Tibial artery (tissue), 4 donors: ENCODE results near the gene IL23A.

Source experiments
- DNase-seq, 2 donors: peaks; one replicate each; pipeline ENCODE4 v3.0.0-alpha.2; 2019
- H3K27ac ChIP-seq, 2 donors: fragments of 200-600 bp; sonication (generic) in 1 of 2; 1 replicate in 1 of 2; 2 replicates in 1 of 2; pipeline ENCODE4 v1.5.1; 2018 to 2019; ENCODE audit warnings: mild to moderate bottlenecking in 1 of 2
- H3K27me3 ChIP-seq, 2 donors: fragments of 200-600 bp; sonication (generic) in 1 of 2; one replicate each; pipeline versions ENCODE4 v1.5.1 to v1.6.0; 2016 to 2019
- H3K36me3 ChIP-seq, 3 donors: fragments of 200-600 bp; sonication (generic) in 2 of 3; one replicate each; pipeline ENCODE4 v1.5.1; 2016 to 2019; ENCODE audit warnings: mild to moderate bottlenecking in 2 of 3
- H3K4me1 ChIP-seq, 4 donors: fragments of 200-600 bp; sonication (generic) in 2 of 4; 1 replicate in 3 of 4; 2 replicates in 1 of 4; pipeline ENCODE4 v1.5.1; 2016 to 2019
- H3K4me3 ChIP-seq, 2 donors: fragments of 200-600 bp; sonication (generic) in 1 of 2; 1 replicate in 1 of 2; 2 replicates in 1 of 2; pipeline ENCODE4 v1.5.1; 2018 to 2019; ENCODE audit warnings: mild to moderate bottlenecking in 2 of 2
- H3K9me3 ChIP-seq, 3 donors: fragments of 200-600 bp; sonication (generic) in 1 of 3; one replicate each; pipeline ENCODE4 v1.5.1; 2016 to 2019
- intact Hi-C: fragments of 100-400 bp; cut with DNase I; formaldehyde crosslinking; loops from one replicate; pipeline ENCODE4 v1.15.0; 2023; ENCODE audit warnings: low total_unique reads
- TF ChIP-seq, protein P1 (sequence below), 2 experiments: fragments of 200-600 bp in 1 of 2; fragments of 450-650 bp in 1 of 2; IDR thresholded peaks; one replicate each; pipeline ENCODE4 v1.5.1; 2017 to 2019; ENCODE audit warnings: antibody characterized with exemption in 2 of 2, mild to moderate bottlenecking in 1 of 2, moderate library complexity in 1 of 2

Gene IL23A, protein sequence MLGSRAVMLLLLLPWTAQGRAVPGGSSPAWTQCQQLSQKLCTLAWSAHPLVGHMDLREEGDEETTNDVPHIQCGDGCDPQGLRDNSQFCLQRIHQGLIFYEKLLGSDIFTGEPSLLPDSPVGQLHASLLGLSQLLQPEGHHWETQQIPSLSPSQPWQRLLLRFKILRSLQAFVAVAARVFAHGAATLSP

DNA sequence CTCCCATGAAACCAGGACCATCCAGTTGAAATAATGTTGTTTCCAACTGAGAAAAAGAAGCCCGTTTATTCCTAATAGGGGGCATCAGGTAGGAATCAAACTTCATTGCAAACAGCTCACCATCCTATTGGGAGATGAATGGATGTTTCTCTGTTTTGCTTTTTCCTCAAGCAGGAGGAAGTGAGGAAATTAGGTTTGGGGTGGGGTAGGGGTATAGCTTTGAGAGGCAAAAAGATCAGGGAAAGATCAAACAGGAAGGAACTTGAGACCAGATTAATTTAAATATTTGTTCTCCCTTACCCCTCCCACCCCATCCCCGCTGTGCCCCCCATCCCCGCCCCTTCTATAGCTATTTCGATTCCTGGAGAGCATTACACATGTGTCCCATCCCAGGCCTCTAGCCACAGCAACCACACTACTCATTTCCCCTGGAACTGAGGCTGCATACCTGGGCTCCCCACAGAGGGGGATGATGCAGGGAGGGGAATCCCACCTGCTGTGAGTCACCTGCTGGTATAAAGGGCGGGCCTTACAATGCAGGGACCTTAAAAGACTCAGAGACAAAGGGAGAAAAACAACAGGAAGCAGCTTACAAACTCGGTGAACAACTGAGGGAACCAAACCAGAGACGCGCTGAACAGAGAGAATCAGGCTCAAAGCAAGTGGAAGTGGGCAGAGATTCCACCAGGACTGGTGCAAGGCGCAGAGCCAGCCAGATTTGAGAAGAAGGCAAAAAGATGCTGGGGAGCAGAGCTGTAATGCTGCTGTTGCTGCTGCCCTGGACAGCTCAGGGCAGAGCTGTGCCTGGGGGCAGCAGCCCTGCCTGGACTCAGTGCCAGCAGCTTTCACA, at the start of gene IL23A:
Gene IL23A, plus strand, starts transcription at position 577 of the 850 bp plus-strand sequence. Its CDS starts 161 bp downstream, at position 738.
- no peak for DNase-seq
- Histone ChIP-seq H3K4me1 (peaks cover 0 to 7% (median 2%) of the 10 kb centered on the region in 4 donors), H3K4me3 (no peak within 1 kb of the TSS), H3K36me3 (peaks cover 6 to 22% (median 10%) of the 10 kb centered on the region in 3 donors), H3K27ac (no peak within 1 kb of the TSS), H3K27me3 (no peaks in the 10 kb centered on the region), H3K9me3 (no peaks in the 10 kb centered on the region)
- intact Hi-C loops = no loop called here
- TF ChIP-seq, protein P1, sequence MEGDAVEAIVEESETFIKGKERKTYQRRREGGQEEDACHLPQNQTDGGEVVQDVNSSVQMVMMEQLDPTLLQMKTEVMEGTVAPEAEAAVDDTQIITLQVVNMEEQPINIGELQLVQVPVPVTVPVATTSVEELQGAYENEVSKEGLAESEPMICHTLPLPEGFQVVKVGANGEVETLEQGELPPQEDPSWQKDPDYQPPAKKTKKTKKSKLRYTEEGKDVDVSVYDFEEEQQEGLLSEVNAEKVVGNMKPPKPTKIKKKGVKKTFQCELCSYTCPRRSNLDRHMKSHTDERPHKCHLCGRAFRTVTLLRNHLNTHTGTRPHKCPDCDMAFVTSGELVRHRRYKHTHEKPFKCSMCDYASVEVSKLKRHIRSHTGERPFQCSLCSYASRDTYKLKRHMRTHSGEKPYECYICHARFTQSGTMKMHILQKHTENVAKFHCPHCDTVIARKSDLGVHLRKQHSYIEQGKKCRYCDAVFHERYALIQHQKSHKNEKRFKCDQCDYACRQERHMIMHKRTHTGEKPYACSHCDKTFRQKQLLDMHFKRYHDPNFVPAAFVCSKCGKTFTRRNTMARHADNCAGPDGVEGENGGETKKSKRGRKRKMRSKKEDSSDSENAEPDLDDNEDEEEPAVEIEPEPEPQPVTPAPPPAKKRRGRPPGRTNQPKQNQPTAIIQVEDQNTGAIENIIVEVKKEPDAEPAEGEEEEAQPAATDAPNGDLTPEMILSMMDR (IDR thresholded peaks at IDR 0.05) = no peak

DNA sequence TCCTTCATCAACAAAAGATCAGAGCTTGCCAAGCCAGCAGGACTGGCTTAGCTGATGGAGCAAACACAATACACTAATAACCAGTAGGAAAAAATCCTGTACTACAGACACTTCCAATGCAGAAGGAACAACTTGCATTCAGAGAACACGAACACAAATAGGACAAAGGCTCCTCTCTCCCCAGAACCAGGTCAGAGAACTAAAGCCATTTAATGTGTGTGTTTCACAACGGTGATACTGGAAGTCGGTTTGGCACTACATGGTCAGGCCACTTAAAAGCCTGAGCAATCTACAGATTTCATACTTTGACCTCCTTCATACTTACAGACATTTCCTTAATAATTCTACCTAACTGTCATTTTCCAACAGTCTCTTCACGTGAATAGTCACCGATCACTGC, 44.9 kb upstream of the IL23A start:
- Histone ChIP-seq H3K4me1 (peaks cover 0 to 44% (median 26%) of the 10 kb centered on the region in 4 donors), H3K36me3 (peaks cover 3 to 20% (median 10%) of the 10 kb centered on the region in 3 donors), H3K27ac (no peak overlapping the region), H3K27me3 (no peaks in the 10 kb centered on the region), H3K9me3 (no peaks in the 10 kb centered on the region), H3K4me3 (no peak overlapping the region)
- intact Hi-C loops = no loop called here
- DNase-seq = no peak
- TF ChIP-seq, protein P1 (IDR thresholded peaks at IDR 0.05) = no peak

DNA sequence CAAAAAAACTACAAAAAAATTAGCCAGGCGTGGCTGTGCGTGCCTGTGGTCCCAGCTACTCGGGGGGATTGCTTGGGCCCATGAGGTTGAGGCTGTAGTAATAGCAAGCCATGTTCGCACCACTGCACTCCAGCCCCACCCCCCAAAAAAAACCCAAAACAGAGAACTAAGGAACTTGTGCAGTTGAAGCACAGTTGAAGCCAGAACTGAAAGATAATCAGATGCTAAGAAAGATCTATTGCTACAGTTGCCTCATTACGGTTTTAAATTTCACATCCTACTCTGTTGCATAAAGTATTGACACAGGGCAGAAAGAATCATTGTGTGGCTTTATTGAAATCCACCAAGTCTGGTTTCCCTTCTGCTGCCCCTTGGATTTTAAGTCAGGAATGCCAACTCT, 42.4 kb upstream of the IL23A start:
- DNase-seq = no peak
- TF ChIP-seq, protein P1 (IDR thresholded peaks at IDR 0.05) = no peak
- H3K36me3 ChIP-seq = peaks cover under 1 to 6% (median 5%) of the 10 kb centered on the region in 3 donors
- intact Hi-C loops = no loop called here
- no peak overlapping the region for H3K27ac ChIP-seq
- no peaks in the 10 kb centered on the region for H3K9me3 ChIP-seq
- H3K27me3 ChIP-seq = no peaks in the 10 kb centered on the region
- peaks cover 0 to 49% (median 39%) of the 10 kb centered on the region in 4 donors for H3K4me1 ChIP-seq
- H3K4me3 ChIP-seq = no peak overlapping the region

DNA sequence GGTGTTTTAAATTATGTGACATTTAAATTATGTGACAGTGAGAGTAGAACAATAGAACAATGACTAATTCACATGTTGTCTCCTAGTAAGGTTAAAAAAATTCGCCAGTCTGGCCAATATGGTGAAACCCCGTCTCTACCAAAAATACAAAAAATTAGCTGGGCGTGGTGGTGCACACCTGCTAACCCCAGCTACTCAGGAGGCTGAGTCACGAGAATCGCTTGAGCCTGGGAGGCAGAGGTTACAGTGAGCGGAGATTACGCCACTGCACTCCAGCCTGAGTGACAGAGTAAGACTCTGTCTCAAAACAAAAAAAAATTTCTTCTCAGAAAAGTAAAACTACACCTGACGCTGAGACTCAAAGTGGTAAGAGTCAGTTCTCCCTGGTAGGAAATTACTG, 41.3 kb upstream of the IL23A start:
- no peak for DNase-seq
- intact Hi-C loops = no loop called here
- Histone ChIP-seq H3K4me1 (peaks cover 0 to 58% (median 37%) of the 10 kb centered on the region in 4 donors), H3K9me3 (no peaks in the 10 kb centered on the region), H3K27me3 (no peaks in the 10 kb centered on the region), H3K27ac (no peak overlapping the region), H3K36me3 (no peaks in the 10 kb centered on the region), H3K4me3 (no peak overlapping the region)
- TF ChIP-seq, protein P1 (IDR thresholded peaks at IDR 0.05) = no peak

DNA sequence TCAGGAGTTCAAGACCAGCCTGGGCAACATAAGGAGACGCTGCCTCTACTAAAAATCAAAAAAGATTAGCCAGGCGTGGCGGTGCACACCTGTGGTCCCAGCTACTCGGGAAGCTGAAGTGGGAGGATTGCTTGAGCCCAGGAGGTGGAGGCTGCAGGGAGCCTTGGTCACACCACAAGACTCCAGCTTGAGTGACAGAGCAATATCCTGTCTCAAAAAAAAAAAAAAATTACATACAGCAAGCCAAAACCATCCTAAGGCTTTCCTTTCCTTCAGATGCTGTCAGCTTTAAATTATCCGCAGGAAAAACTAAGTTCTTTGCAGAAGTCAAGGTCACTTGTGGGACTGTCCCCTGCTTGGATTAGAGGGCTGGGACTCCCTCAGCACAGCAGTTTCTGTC, 39.9 kb upstream of the IL23A start:
- no peaks in the 10 kb centered on the region for H3K9me3 ChIP-seq
- H3K4me3 ChIP-seq = peak overlapping the region; percentile 79 to 93
- H3K36me3 ChIP-seq = no peaks in the 10 kb centered on the region
- intact Hi-C loops = no loop called here
- TF ChIP-seq, protein P1 (IDR thresholded peaks at IDR 0.05) = no peak
- no peaks in the 10 kb centered on the region for H3K27me3 ChIP-seq
- H3K27ac ChIP-seq = peak overlapping the region; percentile 90
- DNase-seq = no peak
- peaks cover 0 to 58% (median 37%) of the 10 kb centered on the region in 4 donors for H3K4me1 ChIP-seq
